ENCODE data around the gene WFS1. TPM values are rescaled to one million over a fixed set of nuclear protein-coding genes. Genes with fewer than 3 reads are reported as not detected.

WFS1 gene
- total RNA-seq (ENCODE audit: low replicate concordance), result 41.1 and 48.7 TPM in 2 replicates
- long read RNA-seq, transcript WFS1-202 (8 exons, 3,255 nt), result minor isoform, 5 of 37 reads
- long read RNA-seq, transcript WFS1-201 (8 exons, 3,640 nt), result major isoform, 14 of 37 reads
- long read RNA-seq, partial matches to known transcripts, result 16 of 37 reads
- long read RNA-seq, other reads (novel, unspliced or antisense), result 0 of 37 reads

GRCh38 chr4:6269616-6270511, at the start of gene WFS1:
Gene WFS1 (plus strand): TSS chr4:6269850. CDS start chr4:6277456, 7,606 bp downstream.
- Mint-ChIP-seq H3K9me3 (no peaks in the 10 kb centered on the region), H3K27me3 (peaks cover 9% of the 10 kb centered on the region), H3K4me1 (ENCODE audit: unreplicated experiment) (peaks cover 33% of the 10 kb centered on the region), H3K27ac (peak within 1 kb of the TSS; percentile 85), H3K36me3 (no peaks in the 10 kb centered on the region), H3K4me3 (peak within 1 kb of the TSS; percentile 96)
- peak; percentile 99 for DNase-seq (ENCODE audit: extremely low spot score, unreplicated experiment)
- no peak for TF ChIP-seq CTCF (conservative IDR thresholded peaks at IDR 0.05)

- no peak for DNase-seq (ENCODE audit: extremely low spot score, unreplicated experiment)
- Mint-ChIP-seq H3K4me3 (peak overlapping the region; percentile 84), H3K9me3 (no peaks in the 10 kb centered on the region), H3K4me1 (ENCODE audit: unreplicated experiment) (no peaks in the 10 kb centered on the region), H3K27ac (no peak overlapping the region), H3K36me3 (no peaks in the 10 kb centered on the region), H3K27me3 (peaks cover 78% of the 10 kb centered on the region)
- TF ChIP-seq CTCF (conservative IDR thresholded peaks at IDR 0.05), result no peak
These were observed 48.3 kb upstream of the WFS1 start for GRCh38 chr4:6221301-6221850.

GRCh38 chr4:6221851-6222760, 47.5 kb upstream of the WFS1 start:
- peaks cover 75% of the 10 kb centered on the region for H3K27me3 Mint-ChIP-seq
- no peaks in the 10 kb centered on the region for H3K9me3 Mint-ChIP-seq
- TF ChIP-seq CTCF (conservative IDR thresholded peaks at IDR 0.05), result no peak
- peak overlapping the region; percentile 84 for H3K4me3 Mint-ChIP-seq
- no peak overlapping the region for H3K27ac Mint-ChIP-seq
- DNase-seq (ENCODE audit: extremely low spot score, unreplicated experiment), result no peak
- no peaks in the 10 kb centered on the region for H3K36me3 Mint-ChIP-seq
- no peaks in the 10 kb centered on the region for H3K4me1 Mint-ChIP-seq (ENCODE audit: unreplicated experiment)

GRCh38 chr4:6222761-6223292, 46.8 kb upstream of the WFS1 start:
- H3K36me3 Mint-ChIP-seq, result no peaks in the 10 kb centered on the region
- DNase-seq (ENCODE audit: extremely low spot score, unreplicated experiment), result no peak
- H3K9me3 Mint-ChIP-seq, result no peaks in the 10 kb centered on the region
- H3K4me3 Mint-ChIP-seq, result peak overlapping the region; percentile 39
- no peak for TF ChIP-seq CTCF (conservative IDR thresholded peaks at IDR 0.05)
- peaks cover 69% of the 10 kb centered on the region for H3K27me3 Mint-ChIP-seq
- no peak overlapping the region for H3K27ac Mint-ChIP-seq
- H3K4me1 Mint-ChIP-seq (ENCODE audit: unreplicated experiment), result no peaks in the 10 kb centered on the region

- Mint-ChIP-seq H3K27me3 (peaks cover 59% of the 10 kb centered on the region), H3K27ac (no peak overlapping the region), H3K4me1 (ENCODE audit: unreplicated experiment) (no peaks in the 10 kb centered on the region), H3K9me3 (no peaks in the 10 kb centered on the region), H3K36me3 (no peaks in the 10 kb centered on the region), H3K4me3 (no peak overlapping the region)
- no peak for DNase-seq (ENCODE audit: extremely low spot score, unreplicated experiment)
- no peak for TF ChIP-seq CTCF (conservative IDR thresholded peaks at IDR 0.05)
These were observed 44.9 kb upstream of the WFS1 start for GRCh38 chr4:6224735-6225134.
